Ishikawa (cell line): ENCODE measurements around the gene CDC42BPA.

ENCODE experiments used
- CEBPB ChIP-seq: IDR thresholded peaks from 2 replicates; pipeline ENCODE4 v1.6.1; 2012
- CREB1 ChIP-seq: IDR thresholded peaks from 2 replicates; pipeline ENCODE4 v1.6.1; 2012; ENCODE audit warnings: low read depth
- EP300 ChIP-seq: IDR thresholded peaks from 2 replicates; pipeline ENCODE4 v1.6.1; 2012; ENCODE audit warnings: borderline replicate concordance
- FOXM1 ChIP-seq: IDR thresholded peaks from 2 replicates; pipeline ENCODE4 v1.6.1; 2012; ENCODE audit warnings: low read depth, borderline replicate concordance
- MAX ChIP-seq: IDR thresholded peaks from 2 replicates; pipeline ENCODE4 v1.6.1; 2012
- NFIC ChIP-seq: IDR thresholded peaks from 2 replicates; pipeline ENCODE4 v1.6.1; 2012
- RAD21 ChIP-seq: IDR thresholded peaks from 2 replicates; pipeline ENCODE4 v1.6.1; 2012; ENCODE audit warnings: low read depth
- REST ChIP-seq: IDR thresholded peaks from 2 replicates; pipeline ENCODE4 v1.6.1; 2012; ENCODE audit warnings: low read depth, mild to moderate bottlenecking
- TAF1 ChIP-seq: IDR thresholded peaks from 2 replicates; pipeline ENCODE4 v1.6.1; 2012; ENCODE audit warnings: low read depth, mild to moderate bottlenecking
- TEAD4 ChIP-seq: IDR thresholded peaks from 2 replicates; pipeline ENCODE4 v1.6.1; 2012
- YY1 ChIP-seq: IDR thresholded peaks from 2 replicates; pipeline ENCODE4 v1.6.1; 2012; ENCODE audit warnings: low read depth

- TF ChIP-seq MAX = no peak
- no peak for TF ChIP-seq TAF1
- no peak for TF ChIP-seq YY1
- no peak for TF ChIP-seq FOXM1
- TF ChIP-seq REST = no peak
- TF ChIP-seq CREB1 = no peak
- TF ChIP-seq CEBPB = no peak
- no peak for TF ChIP-seq EP300
- no peak for TF ChIP-seq NFIC
- TF ChIP-seq TEAD4 = no peak
- TF ChIP-seq RAD21 = no peak
Measured at GRCh38 chr1:226967665-226968064, 350.6 kb downstream of the CDC42BPA start.
